ACHN (cell line): Measurements from ENCODE around the gene UBE2H.
"Not testable (repeated sequence)": the region's sequence is repeated elsewhere in the genome, so short reads cannot be mapped to it uniquely, and the experiment has no call there.

ENCODE experiments used
- DNase-seq: peaks from one replicate; pipeline ENCODE4 v3.0.0-alpha.2; 2015
- in situ Hi-C: cut with HindIII; loops from 2 replicates; pipeline ENCODE4 v1.10.0; 2017; ENCODE audit warnings: low sequenced_read_pairs, low pct_ligation_motif_present, low pct_unique_long_range_greater_than_20kb

The UBE2H gene

DNA sequence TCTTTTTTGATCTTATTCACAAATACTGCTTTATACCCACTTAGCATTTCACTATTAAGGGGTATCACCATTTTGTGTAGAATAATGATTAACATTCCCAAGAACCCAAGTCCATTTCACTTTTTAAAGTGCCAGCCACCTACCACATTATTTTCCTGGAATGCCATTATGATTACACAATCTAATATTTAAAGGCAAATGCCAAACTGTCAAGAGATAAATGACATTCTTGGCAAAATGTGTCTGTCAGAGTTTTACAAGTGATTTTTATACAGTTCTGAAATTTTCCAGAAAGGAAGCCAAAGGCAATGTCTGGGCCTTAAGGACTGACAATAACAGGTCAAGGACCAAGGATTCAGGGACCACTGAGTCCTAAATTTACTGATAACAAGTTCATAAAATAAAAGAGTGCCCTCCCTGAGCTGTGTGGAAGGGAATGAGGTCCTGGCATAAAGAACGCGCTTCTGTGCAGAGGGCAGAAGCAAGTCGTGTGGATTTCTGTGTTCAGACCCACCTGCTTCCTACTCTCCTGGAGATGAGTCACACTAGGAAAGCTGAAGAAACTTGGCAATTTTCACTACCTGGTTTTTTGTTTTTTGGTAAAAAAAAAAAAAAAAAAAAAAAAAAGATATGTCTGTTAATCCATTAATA, 66.5 kb downstream of the UBE2H start:
- in situ Hi-C loops: no loop called here
- peak; percentile 48 for DNase-seq

- DNase-seq: no peak
- in situ Hi-C loops: no loop called here
These were observed 68.3 kb downstream of the UBE2H start for GRCh38 chr7:129884495-129884894.

DNA sequence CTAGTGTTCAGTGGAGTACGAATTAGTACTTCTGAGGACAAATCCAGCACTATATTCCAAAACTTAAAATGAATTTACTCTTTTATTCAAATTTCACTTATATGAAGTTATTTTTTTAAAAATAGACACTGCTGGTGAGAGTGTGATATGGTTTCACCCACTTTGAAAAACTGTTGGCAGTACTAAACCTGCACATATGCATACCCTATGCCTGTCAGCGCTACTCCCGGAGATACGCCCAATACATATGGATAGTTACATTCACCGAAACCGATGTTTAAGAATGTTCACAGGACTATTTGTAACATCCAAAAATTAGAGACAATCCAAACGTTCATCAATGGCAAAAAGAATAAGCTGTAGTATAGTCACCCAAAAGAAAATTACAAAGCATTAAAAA, 69.6 kb downstream of the UBE2H start:
- in situ Hi-C loops: no loop called here
- no peak for DNase-seq

DNA sequence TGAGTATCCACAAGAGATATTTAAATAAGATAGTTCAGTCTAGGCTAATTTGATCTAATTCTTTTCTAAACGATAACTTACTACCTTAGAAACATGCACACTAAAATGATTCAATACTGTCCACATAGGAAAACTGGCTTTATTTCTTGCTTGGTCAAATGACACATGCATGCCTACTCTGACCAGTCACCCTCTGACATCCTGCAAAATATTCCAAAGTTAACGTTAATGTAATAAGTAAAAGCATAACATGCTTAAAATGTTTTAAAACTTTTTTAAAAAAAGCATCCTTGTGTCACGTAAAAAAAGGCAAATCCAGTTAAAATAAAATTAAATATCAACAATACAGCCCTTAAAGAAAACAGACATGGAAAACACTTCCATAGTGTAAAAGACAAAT, 70.2 kb downstream of the UBE2H start:
- in situ Hi-C loops: no loop called here
- DNase-seq: no peak

DNA sequence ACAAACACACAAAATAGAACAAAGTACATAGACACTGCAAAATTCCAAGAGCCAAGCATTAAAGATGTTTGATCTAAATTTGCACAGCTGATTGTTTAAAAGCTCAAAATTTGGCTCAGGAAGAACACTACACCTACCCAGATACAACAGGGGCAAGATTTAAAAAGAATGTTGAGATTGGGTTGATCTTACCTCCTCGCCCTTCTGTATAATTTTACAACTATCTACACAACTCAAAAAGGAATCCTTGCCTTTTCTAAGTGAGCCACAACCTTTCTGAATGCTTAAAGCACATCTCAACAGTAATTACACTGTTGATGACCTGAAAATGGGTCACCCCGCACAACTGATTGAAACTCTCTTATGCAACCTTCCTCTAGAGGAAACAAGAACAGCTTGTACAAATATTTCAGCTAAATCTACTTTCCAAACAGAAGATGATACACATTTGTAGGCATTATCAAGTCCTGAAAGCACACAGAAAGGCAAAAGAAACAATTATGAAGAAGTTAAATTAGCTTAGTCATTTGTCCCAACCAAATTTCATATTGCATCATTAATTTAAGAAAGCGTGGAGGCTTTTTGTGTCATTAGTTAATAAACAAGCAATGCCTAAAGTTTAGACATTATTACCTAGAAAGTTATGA, 75.5 kb downstream of the UBE2H start:
- in situ Hi-C loops: no loop called here

GRCh38 chr7:129875745-129876411, 76.9 kb downstream of the UBE2H start:
- peak; percentile 57 for DNase-seq
- in situ Hi-C loops: no loop called here

More for the DNA sequence above, 75.5 kb downstream of the UBE2H start:
- no peak for DNase-seq

- in situ Hi-C loops: no loop called here
- peak; percentile 33 for DNase-seq
These were observed 77.6 kb downstream of the UBE2H start for GRCh38 chr7:129875160-129875559.

DNA sequence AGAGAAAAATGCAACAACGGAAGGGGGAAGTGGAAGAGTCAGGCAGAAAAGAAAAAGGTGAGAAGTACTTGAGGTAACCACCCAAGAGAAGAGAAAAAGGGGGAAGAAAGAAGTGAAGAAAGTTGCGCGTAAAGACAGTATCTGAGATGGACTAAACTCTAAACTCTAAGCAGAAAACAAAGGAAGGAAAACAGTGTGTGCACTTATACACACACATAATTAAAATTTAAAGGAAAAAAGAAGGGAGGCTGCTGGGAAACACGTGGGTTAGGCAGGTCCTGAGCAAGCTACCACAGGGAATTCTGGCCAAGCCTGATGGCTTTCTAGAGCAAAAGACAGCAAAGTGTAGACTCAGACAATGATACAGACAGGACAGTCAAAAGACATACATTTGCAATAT, 78.0 kb downstream of the UBE2H start:
- no peak for DNase-seq
- in situ Hi-C loops: no loop called here

DNA sequence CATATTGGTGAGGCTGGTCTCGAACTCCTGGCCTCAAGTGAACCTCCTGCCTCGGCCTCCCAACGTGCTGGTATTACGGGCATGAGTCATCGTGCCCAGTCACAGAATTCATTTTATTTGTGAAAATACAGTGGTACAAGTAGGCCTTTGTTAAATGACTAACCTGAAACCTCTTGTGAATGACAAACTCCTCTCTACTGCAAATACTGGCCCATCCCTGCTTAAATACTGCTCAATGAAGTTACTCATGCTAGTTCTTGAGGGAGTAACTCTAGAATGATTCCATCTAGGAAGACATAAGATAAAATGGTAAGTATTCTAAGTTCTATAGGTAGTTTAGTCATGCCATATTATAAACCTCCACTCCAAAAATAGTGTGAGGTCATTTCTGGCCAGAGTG, 80.7 kb downstream of the UBE2H start:
- in situ Hi-C loops: no loop called here
- DNase-seq: no peak

DNA sequence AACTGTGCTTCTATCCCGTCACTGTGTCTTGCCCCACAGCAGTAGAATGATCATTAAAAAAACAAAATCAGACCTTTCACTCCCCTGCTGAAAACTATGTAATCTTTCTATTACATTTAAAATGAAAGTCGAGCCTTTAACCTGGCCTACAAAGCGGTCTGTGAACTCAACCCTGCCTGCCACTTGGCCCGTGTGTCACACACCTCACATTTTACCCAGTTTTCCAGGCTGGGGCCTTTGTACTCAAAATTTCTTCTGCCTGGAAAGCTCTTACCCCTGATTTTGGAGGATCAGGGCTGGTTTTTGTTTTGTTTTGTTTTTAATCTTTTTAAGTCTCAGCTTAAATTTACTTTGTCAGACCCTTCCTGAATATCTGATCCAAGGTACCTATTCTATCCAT, 82.1 kb downstream of the UBE2H start:
- DNase-seq: no peak
- in situ Hi-C loops: no loop called here

DNA sequence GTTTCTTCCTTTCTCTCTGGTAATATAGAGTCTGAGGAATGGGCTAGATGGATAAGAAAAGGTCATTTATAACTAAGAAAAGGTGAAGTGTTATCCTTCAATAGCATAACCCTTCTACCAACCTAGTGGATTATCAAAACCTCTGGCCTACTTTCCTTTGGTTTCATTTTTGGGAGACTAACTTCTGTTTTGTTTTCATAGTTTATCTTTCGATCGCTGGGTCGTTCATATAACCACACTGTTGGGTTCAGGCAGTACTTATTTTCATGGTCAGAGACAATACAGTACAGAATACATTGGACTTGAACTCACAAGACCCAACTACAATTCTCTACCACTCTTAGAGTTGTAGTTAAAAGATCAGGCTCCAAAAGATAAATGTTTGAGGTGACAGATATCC, 86.5 kb downstream of the UBE2H start:
- in situ Hi-C loops: no loop called here

GRCh38 chr7:129865925-129866201, 86.9 kb downstream of the UBE2H start:
- no peak for DNase-seq
- in situ Hi-C loops: no loop called here

More for the DNA sequence above, 86.5 kb downstream of the UBE2H start:
- DNase-seq: no peak

GRCh38 chr7:129865093-129865924, 87.5 kb downstream of the UBE2H start:
- no peak for DNase-seq
- in situ Hi-C loops: no loop called here

GRCh38 chr7:129864676-129865075, 88.1 kb downstream of the UBE2H start:
- in situ Hi-C loops: not testable (repeated sequence)

GRCh38 chr7:129864042-129864441, 88.7 kb downstream of the UBE2H start:
- DNase-seq: no peak
- in situ Hi-C loops: no loop called here

More at GRCh38 chr7:129864676-129865075, 88.1 kb downstream of the UBE2H start:
- DNase-seq: not testable (repeated sequence)

DNA sequence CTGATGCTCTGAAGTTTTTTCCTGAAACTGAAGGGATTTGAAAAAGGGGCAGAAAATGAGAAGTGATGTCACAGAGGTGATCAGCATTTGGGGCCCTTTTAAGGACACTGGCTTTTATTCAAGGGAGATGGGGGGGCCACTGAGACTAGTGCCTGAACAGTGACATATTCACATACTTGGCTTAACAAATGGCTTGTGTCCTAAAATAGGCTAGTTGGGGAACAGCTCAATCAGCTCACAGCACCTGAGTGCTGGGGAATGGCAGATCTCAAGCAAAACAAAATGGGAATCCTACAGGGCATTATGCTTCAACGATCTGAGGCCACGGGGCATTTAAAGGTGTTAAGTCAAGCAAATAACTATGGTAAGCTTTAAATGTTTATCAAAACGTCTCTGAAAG, 90.1 kb downstream of the UBE2H start:
- in situ Hi-C loops: no loop called here
- DNase-seq: no peak

- in situ Hi-C loops, DNase-seq: not testable (repeated sequence)
These were observed 92.0 kb downstream of the UBE2H start for GRCh38 chr7:129860784-129861183.

GRCh38 chr7:129859183-129859582, 93.6 kb downstream of the UBE2H start:
- DNase-seq: no peak
- in situ Hi-C loops: no loop called here

- DNase-seq: no peak
- in situ Hi-C loops: no loop called here
These were observed 94.3 kb downstream of the UBE2H start for GRCh38 chr7:129858490-129858889.
